GM19328 (cell line): ENCODE results near the gene IGHMBP2.

Experiments used
- ATAC-seq: cut with Tn5 transposase; IDR thresholded peaks from one replicate; pipeline ENCODE4 v1.9.1; 2021; ENCODE audit warnings: mild to moderate bottlenecking, moderate library complexity; ENCODE audit not compliant: unreplicated experiment

IGHMBP2 gene

GRCh38 chr11:68889948-68890446 lies 13.7 kb upstream of the IGHMBP2 start:
- ATAC-seq, result no peak

GRCh38 chr11:68890490-68891231 lies 13.0 kb upstream of the IGHMBP2 start:
- no peak for ATAC-seq

DNA sequence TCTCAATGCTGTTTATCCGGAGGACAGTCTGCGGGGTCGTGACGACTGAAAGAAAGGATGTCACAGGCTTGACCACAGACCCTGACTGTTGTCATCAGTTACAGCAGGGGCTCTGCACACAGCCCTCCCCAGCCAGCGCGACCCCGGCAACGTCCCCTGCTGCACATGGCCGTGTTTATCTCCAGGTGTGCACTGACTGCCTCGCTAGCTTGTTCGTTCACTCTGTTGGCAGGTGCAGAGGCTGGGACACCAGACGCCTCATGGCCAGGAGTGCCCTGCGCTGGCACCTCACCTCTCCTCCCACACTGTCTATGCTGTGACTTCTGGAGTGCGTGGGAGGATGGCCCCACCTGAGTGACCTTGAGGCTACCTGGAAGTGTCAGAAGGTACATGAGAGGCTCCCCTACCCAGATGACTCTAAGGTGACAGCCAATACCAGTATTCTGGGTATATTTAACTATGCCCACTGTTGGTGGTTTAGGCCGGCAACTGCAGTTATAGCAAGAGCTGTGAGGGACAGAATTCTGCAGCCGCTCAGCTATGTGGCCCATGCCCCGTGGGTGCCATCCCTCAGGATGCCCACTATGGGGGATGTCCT lies 12.2 kb upstream of the IGHMBP2 start:
- ATAC-seq, result no peak

DNA sequence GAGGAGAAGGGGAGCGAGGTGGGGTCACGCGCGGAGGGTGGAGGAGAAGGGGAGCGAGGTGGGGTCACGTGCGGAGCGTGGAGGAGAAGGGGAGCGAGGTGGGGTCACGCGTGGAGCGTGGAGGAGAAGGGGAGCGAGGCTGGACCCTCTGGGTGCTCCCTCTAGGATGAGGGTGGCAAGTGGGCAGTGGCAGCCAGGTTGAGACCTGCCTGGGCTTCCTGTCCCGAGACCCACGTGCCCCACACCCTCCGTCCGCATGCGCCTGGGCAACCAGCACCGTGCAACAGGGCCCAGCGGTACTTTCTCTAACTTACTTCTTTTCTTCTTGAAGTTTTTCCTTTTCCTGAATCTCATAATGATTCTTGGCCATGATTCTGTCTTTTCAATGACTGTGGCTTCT lies 11.1 kb upstream of the IGHMBP2 start:
- no peak for ATAC-seq

GRCh38 chr11:68893282-68893681 lies 10.4 kb upstream of the IGHMBP2 start:
- no peak for ATAC-seq

DNA sequence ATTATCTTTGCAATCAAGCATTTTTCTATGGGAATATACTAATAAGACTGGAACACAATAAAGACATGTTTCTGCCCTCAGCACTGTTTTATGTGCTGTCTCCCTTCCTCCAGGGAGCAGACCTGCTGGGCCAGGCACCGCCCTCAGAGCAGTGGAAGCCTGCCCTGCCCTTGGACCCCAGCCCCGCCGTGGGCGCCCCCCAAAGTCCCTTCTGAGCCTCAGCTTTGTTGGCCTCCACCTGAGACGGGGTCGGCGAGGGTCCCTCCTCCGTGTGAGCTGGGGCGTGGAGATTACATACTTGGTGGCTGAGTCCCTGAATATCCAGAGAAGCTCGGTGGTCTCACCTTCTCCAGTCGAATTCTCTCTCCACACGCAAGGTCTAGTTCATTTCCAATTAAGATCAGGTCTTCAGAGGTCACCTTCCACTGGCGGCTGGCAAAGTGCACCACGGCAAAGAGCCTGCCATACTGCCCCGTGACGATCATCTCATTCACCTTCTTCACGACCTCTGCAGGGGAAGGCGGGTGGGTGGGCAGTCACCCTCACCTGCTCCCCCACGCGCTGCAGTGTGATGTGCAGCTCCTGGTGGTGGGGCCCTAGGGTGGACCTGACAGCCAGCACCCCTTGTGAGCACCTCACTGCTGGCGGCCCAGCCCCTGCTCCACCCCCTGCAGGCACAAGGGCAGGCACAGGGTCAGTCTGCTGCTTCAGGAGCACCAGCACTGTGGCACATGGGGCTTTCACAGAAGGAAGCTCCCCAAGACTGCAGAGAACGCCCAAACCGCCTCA lies 7.3 kb upstream of the IGHMBP2 start:
- no peak for ATAC-seq

GRCh38 chr11:68897441-68897840 lies 6.2 kb upstream of the IGHMBP2 start:
- ATAC-seq, result no peak

GRCh38 chr11:68900835-68901381 lies 2.8 kb upstream of the IGHMBP2 start:
- no peak for ATAC-seq

GRCh38 chr11:68904248-68904847 lies 657 bp downstream of the IGHMBP2 start:
- ATAC-seq, result no peak

DNA sequence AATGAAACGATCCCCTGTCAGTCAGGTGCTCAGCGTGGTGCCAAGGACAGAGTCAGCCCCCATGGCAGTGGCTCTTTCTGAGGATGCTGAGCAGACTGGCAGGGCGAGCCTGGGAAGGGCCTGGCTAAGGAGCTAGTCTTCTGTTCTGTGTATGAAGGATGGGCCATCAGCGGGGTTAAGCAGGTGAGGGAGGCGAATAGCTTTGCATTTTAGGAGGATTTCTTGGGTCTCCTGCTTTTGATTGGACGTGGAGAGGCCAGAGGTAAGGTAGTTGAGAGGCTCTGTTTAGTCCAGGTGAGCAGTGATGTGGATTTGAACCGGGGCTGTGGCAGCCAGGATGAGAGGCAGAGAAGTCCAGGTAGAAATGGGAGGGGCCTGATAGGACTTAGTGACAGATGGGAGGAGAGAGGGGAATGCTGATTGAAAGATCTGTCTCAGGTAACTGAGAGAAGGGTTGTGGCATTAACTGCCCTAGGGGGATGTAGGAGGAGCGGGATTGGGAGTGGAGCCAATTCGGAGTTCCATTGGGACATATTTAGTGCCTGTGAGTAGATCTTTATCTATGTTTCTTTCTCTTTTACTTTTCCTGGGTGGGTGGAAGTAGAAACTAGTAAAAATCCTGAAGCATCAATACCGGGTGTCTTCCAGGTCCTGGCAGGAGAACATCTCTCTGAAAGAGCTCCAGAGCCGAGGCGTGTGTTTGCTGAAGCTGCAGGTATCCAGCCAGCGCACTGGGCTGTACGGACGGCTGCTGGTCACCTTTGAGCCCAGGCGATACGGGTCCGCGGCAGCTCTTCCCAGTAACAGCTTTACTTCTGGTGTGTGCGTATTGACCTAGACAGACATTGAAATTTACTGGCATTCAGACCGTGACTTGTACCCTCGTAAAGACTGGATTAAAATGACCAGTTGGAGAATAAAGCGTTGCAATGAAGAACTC lies 2.0 kb downstream of the IGHMBP2 start:
- no peak for ATAC-seq

GRCh38 chr11:68908273-68908672 lies 4.6 kb downstream of the IGHMBP2 start:
- no peak for ATAC-seq

- ATAC-seq, result no peak
Observed at GRCh38 chr11:68910965-68911364, 7.3 kb downstream of the IGHMBP2 start.

- no peak for ATAC-seq
Observed at GRCh38 chr11:68911731-68912130, 8.0 kb downstream of the IGHMBP2 start.

GRCh38 chr11:68912254-68912653 lies 8.6 kb downstream of the IGHMBP2 start:
- ATAC-seq, result no peak

- ATAC-seq, result no peak
Observed at GRCh38 chr11:68913188-68913587, 9.5 kb downstream of the IGHMBP2 start.

- ATAC-seq, result no peak
Observed at GRCh38 chr11:68914761-68915160, 11.1 kb downstream of the IGHMBP2 start.

- ATAC-seq, result no peak
Observed at GRCh38 chr11:68916439-68916838, 12.7 kb downstream of the IGHMBP2 start.

GRCh38 chr11:68923614-68924013 lies 19.9 kb downstream of the IGHMBP2 start:
- ATAC-seq, result no peak

DNA sequence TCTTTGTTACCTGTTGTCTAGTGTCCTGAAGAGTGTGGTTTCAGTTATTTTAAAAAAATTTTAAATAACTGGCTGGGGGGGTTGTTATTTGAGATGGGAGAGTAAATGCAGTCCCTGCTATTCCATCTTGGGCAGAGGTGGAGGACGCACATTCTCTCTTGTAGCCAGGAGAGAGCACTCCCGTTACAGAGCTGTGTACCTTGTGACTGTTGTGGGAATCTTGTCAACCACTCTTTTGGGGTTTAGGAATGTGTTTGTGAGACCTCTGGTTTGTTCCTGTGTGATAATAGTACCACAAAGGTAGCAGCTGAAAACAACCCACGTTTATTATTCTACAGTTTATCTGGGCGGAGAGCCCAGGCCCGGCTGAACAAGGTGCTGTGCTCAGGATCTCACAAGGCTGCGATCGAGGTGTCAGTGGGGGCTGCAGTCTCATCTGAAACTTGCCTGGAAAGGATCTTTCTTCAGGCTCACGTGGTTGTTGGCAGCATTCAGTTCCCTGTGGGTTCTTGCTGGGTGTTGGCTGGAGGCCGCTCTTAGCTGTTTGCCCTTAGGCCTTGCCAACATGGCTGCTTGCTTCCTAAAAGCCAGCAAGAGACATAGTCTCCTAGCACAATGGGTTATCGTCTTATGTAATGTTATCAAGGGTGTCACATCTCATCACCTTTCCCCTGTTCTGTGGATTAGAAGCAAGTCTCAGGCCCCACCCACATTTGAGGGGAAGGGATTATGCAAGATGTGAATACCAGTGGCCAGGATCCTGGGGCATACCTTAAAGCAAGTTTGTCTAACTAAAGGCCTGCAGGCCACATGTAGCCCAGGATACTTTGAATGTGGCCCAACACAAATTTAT lies 20.6 kb downstream of the IGHMBP2 start:
- no peak for ATAC-seq
